Breast epithelium (tissue), 3 donors: ENCODE measurements around the gene ARHGEF26.

ENCODE experiments used
- POLR2A ChIP-seq: fragments of 450-650 bp; IDR thresholded peaks from one replicate; pipeline ENCODE4 v1.6.1; 2016; ENCODE audit warnings: antibody characterized with exemption, mild to moderate bottlenecking, moderate library complexity
- POLR2AphosphoS5 ChIP-seq, 3 donors: sonication (generic); formaldehyde crosslinking; IDR thresholded peaks; one replicate each; pipeline ENCODE4 v1.6.1; 2017; ENCODE audit warnings: antibody characterized with exemption in 3 of 3
- TF ChIP-seq, protein P1 (sequence below), 3 donors: fragments of 450-650 bp; IDR thresholded peaks; one replicate each; pipeline ENCODE4 v1.5.1; 2016 to 2017; ENCODE audit warnings: antibody characterized with exemption in 3 of 3, mild to moderate bottlenecking in 3 of 3, moderate library complexity in 3 of 3

DNA sequence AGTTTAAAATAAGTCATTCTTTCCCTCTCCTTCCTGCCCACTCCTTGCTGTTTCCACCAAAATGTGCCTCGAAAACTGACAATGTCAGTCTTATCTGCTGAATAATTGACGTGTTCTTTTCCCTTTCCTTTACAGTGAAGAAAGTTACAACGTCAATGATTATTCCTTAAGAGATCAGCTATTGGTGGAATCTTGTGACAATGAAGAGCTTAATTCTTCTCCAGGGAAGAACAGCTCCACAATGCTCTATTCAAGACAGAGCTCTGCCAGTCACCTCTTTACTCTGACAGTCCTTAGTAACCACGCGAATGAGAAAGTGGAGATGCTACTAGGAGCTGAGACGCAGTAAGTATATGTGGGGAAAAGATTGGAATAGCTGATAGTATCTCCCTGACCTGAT lies 119.0 kb downstream of the ARHGEF26 start:
- TF ChIP-seq, protein P1, sequence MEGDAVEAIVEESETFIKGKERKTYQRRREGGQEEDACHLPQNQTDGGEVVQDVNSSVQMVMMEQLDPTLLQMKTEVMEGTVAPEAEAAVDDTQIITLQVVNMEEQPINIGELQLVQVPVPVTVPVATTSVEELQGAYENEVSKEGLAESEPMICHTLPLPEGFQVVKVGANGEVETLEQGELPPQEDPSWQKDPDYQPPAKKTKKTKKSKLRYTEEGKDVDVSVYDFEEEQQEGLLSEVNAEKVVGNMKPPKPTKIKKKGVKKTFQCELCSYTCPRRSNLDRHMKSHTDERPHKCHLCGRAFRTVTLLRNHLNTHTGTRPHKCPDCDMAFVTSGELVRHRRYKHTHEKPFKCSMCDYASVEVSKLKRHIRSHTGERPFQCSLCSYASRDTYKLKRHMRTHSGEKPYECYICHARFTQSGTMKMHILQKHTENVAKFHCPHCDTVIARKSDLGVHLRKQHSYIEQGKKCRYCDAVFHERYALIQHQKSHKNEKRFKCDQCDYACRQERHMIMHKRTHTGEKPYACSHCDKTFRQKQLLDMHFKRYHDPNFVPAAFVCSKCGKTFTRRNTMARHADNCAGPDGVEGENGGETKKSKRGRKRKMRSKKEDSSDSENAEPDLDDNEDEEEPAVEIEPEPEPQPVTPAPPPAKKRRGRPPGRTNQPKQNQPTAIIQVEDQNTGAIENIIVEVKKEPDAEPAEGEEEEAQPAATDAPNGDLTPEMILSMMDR (IDR thresholded peaks at IDR 0.05), result no peak
- TF ChIP-seq POLR2A, result no peak
- no peak for TF ChIP-seq POLR2AphosphoS5 (IDR thresholded peaks at IDR 0.05)
